Endothelial cell (in vitro differentiated cells): ENCODE data around the gene KRT72. TPM values are rescaled to one million over a fixed set of nuclear protein-coding genes. Genes with fewer than 3 reads are reported as not detected.

Experiments
- DNase-seq: peaks from one replicate; pipeline ENCODE4 v3.0.0; 2021; ENCODE audit warnings: low spot score
- H3K27ac Mint-ChIP-seq: one replicate; pipeline ENCODE4 v1.8.0; 2021; ENCODE audit warnings: mixed read lengths, inconsistent platforms; ENCODE audit not compliant: unreplicated experiment
- H3K27me3 Mint-ChIP-seq: one replicate; pipeline ENCODE4 v1.8.0; 2021; ENCODE audit warnings: mild to moderate bottlenecking, moderate library complexity, mixed read lengths, inconsistent platforms; ENCODE audit not compliant: unreplicated experiment
- H3K36me3 Mint-ChIP-seq: one replicate; pipeline ENCODE4 v1.8.0; 2021; ENCODE audit warnings: mild to moderate bottlenecking, low read depth, mixed read lengths, inconsistent platforms; ENCODE audit not compliant: unreplicated experiment
- H3K4me1 Mint-ChIP-seq: one replicate; pipeline ENCODE4 v1.8.0; 2021; ENCODE audit warnings: mild to moderate bottlenecking, mixed read lengths, inconsistent platforms; ENCODE audit not compliant: unreplicated experiment
- H3K4me3 Mint-ChIP-seq: one replicate; pipeline ENCODE4 v1.8.0; 2021; ENCODE audit warnings: mild to moderate bottlenecking, mixed read lengths, inconsistent platforms; ENCODE audit not compliant: unreplicated experiment
- H3K9me3 Mint-ChIP-seq: one replicate; pipeline ENCODE4 v1.8.0; 2021; ENCODE audit warnings: mixed read lengths, inconsistent platforms; ENCODE audit not compliant: unreplicated experiment
- total RNA-seq: library from RNA; stranded (reverse); fragmentation: NEBNext Ultra II Directional; extraction: Animal tissue kit (Norgen Biotek cat#: 25700); gene quantifications from one replicate; pipeline ENCODE4 v1.2.1, GENCODE V29; 2021; ENCODE audit not compliant: unreplicated experiment
- TF ChIP-seq, protein P1 (sequence below): fragments of 200-600 bp; sonication (generic); IDR thresholded peaks from one replicate; pipeline ENCODE4 v1.5.0; 2021; ENCODE audit warnings: antibody characterized with exemption; ENCODE audit not compliant: unreplicated experiment

The KRT72 gene
- total RNA-seq, 1 donor from 2014 or later, result 0.28 TPM

DNA sequence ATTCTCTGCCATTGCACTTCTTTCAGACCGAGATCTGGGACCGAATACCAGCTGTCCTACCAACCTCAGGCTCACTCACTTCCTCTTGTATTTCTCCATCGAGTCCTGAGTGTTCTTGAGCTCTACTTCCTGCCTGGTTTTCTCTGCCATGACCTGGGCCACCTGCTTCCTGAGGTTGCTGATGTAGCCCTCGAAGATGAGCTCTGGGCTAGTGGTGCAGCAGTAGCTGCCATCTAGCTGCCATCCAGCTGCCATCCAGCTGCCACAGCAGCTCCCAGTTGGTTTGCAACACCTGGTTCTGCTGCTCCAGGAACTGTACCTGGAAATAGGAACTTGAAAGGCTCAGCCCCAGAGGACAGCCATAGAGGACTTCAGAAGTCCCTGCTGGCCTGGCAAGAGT, 32.1 kb upstream of the KRT72 start:
- Mint-ChIP-seq H3K27me3 (peaks cover 4% of the 10 kb centered on the region), H3K9me3 (no peaks in the 10 kb centered on the region), H3K36me3 (no peaks in the 10 kb centered on the region), H3K27ac (no peak overlapping the region), H3K4me3 (no peak overlapping the region), H3K4me1 (peaks cover 3% of the 10 kb centered on the region)
- TF ChIP-seq, protein P1, sequence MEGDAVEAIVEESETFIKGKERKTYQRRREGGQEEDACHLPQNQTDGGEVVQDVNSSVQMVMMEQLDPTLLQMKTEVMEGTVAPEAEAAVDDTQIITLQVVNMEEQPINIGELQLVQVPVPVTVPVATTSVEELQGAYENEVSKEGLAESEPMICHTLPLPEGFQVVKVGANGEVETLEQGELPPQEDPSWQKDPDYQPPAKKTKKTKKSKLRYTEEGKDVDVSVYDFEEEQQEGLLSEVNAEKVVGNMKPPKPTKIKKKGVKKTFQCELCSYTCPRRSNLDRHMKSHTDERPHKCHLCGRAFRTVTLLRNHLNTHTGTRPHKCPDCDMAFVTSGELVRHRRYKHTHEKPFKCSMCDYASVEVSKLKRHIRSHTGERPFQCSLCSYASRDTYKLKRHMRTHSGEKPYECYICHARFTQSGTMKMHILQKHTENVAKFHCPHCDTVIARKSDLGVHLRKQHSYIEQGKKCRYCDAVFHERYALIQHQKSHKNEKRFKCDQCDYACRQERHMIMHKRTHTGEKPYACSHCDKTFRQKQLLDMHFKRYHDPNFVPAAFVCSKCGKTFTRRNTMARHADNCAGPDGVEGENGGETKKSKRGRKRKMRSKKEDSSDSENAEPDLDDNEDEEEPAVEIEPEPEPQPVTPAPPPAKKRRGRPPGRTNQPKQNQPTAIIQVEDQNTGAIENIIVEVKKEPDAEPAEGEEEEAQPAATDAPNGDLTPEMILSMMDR, result no peak
- DNase-seq, result no peak

GRCh38 chr12:52632656-52633055, 31.4 kb upstream of the KRT72 start:
- TF ChIP-seq, protein P1, result no peak

DNA sequence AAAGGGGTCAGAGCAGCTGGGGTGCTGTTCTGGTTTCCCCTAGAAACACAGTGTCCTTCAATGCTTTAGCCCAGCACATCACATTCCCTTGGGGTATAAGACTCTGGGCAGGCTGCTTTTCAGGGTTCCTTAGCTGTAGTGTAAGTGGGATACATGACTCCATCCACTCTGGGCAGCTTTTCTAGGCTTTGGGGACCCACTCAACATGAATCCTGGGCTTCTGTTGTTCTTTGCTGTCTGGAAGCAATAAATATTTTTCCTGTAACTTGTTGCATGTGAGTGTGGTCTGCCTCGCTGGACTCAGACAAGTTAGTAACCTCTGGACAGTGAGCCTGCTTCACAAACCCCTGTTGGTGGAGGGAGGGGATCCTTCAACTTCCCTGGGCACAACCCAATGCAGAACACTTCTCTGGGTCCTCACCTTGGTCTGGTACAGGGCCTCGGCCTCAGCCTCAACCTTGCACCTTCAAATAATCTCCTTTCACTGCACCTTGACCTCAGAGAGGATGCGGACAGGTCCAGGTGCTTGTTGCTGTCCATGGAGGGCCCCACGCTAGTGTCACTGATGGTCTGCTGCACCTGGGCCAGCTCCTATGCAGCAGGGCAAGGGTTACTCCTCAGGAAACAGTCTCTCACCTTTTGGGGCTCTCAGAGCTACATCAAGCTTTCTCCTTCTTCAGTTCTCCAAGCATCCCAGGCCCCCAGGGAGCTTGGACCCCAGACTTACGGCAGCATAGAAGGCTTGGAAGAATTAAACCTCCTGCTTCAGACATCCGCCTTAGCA, 30.6 kb upstream of the KRT72 start:
- Mint-ChIP-seq H3K9me3 (no peaks in the 10 kb centered on the region), H3K27ac (no peak overlapping the region), H3K27me3 (peaks cover 4% of the 10 kb centered on the region), H3K4me1 (peaks cover 13% of the 10 kb centered on the region), H3K36me3 (no peaks in the 10 kb centered on the region), H3K4me3 (no peak overlapping the region)
- TF ChIP-seq, protein P1, result no peak
- no peak for DNase-seq

More at GRCh38 chr12:52632656-52633055, 31.4 kb upstream of the KRT72 start:
- H3K9me3 Mint-ChIP-seq, result no peaks in the 10 kb centered on the region
- no peak overlapping the region for H3K27ac Mint-ChIP-seq
- H3K4me1 Mint-ChIP-seq, result peaks cover 5% of the 10 kb centered on the region
- H3K36me3 Mint-ChIP-seq, result no peaks in the 10 kb centered on the region
- no peak overlapping the region for H3K4me3 Mint-ChIP-seq
- H3K27me3 Mint-ChIP-seq, result peaks cover 4% of the 10 kb centered on the region
- no peak for DNase-seq

GRCh38 chr12:52631264-52631663, 30.0 kb upstream of the KRT72 start:
- Mint-ChIP-seq H3K4me3 (no peak overlapping the region), H3K9me3 (no peaks in the 10 kb centered on the region), H3K36me3 (no peaks in the 10 kb centered on the region), H3K4me1 (peaks cover 13% of the 10 kb centered on the region), H3K27me3 (peaks cover 4% of the 10 kb centered on the region), H3K27ac (no peak overlapping the region)
- TF ChIP-seq, protein P1, result no peak
- no peak for DNase-seq

DNA sequence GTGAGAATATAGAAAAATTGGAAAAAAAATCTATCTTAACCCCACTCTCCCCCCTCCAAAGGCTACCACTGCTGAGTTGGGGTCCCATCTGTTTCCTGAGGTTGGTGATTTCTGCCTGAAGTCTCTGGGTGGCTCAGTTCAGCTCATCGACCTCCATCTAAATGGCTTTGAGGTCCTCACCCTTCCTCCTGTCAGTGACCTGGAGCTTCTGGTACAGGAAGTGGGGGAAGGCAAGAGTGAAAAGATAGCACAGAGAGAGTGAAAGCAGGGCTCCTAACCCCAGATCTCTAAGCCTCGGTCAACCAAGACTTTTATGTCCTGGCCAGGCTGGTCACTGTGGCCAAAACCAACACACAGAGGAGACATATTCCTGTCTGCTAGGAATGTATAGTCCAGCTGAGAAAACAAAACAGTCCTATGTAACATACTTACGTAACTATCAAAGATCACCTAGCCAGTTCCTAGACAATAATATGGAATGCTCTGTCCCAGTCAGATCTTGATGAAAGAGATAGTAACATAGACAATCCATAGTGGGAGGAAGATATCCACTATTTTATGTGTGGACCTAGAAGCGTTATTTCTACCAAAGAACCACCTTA, 29.4 kb upstream of the KRT72 start:
- TF ChIP-seq, protein P1, result no peak
- Mint-ChIP-seq H3K4me1 (peaks cover 13% of the 10 kb centered on the region), H3K9me3 (no peaks in the 10 kb centered on the region), H3K36me3 (no peaks in the 10 kb centered on the region), H3K4me3 (no peak overlapping the region), H3K27me3 (peaks cover 4% of the 10 kb centered on the region), H3K27ac (no peak overlapping the region)
- DNase-seq, result no peak
